A549 (cell line): Measurements from ENCODE around the gene CDH22. TPM values are rescaled to one million over a fixed set of nuclear protein-coding genes. Genes with fewer than 3 reads are reported as not detected.

Experiments used
- ATAC-seq, 2 experiments: fragments of 200-7000 bp in 1 of 2; fragments of >200 bp in 1 of 2; cut with Nextera tagmentation in 1 of 2; cut with Tn5 transposase in 1 of 2; 3 replicates each; pipeline versions ENCODE4 v1.8.0 to v1.9.1; 2018 to 2020; ENCODE audit warnings: mild to moderate bottlenecking in 1 of 2, moderate library complexity in 1 of 2
- CTCF ChIA-PET: fragments of 300-600 bp; sonication (Branson Sonifier 250); formaldehyde crosslinking; extraction: SDS; loops from one replicate; lab custom pipeline; 2021; ENCODE audit warnings: antibody characterized with exemption, inconsistent platforms; lab: Yijun Ruan, JAX
- POLR2A ChIA-PET: fragments of 350-600 bp; formaldehyde crosslinking; extraction: SDS; loops from one replicate; lab custom pipeline; 2021; ENCODE audit warnings: antibody characterized with exemption, inconsistent platforms; lab: Yijun Ruan, JAX
- DNase-seq, 2 experiments: peaks; one replicate each; pipeline versions ENCODE4 v3.0.0 to v3.0.0-alpha.2; 2011 to 2016; ENCODE audit warnings: low read depth in 1 of 2, low spot score in 1 of 2
- FAIRE-seq: peaks from 2 replicates; lab custom pipeline; 2011; peaks lifted over from hg19 to GRCh38; lab: Jason Lieb, UNC
- H3K27ac ChIP-seq, 2 experiments: fragments of >200 bp; sonication (Bioruptor Twin); formaldehyde crosslinking; 3 replicates each; pipeline ENCODE4 v1.5.1; 2016 to 2017
- H3K4me1 ChIP-seq: fragments of >200 bp; sonication (Bioruptor Twin); formaldehyde crosslinking; 3 replicates; pipeline ENCODE4 v1.6.1; 2016
- H3K4me2 ChIP-seq: fragments of >200 bp; sonication (Bioruptor Twin); formaldehyde crosslinking; 3 replicates; pipeline ENCODE4 v1.6.1; 2016
- H3K4me3 ChIP-seq: fragments of >200 bp; sonication (Bioruptor Twin); formaldehyde crosslinking; 3 replicates; pipeline ENCODE4 v1.5.1; 2016
- H3K9me3 ChIP-seq: fragments of >200 bp; sonication (Bioruptor Twin); formaldehyde crosslinking; 3 replicates; pipeline ENCODE4 v1.6.1; 2016
- ATOH8 ChIP-seq: fragments of 250-450 bp; sonication (Bioruptor Pico); IDR thresholded peaks from 2 replicates; pipeline ENCODE4 v1.5.0; 2020; ENCODE audit warnings: low read depth, mild to moderate bottlenecking, moderate library complexity
- CBX2 ChIP-seq: fragments of 200-600 bp; sonication (generic); IDR thresholded peaks from 2 replicates; pipeline ENCODE4 v1.6.1; 2016; ENCODE audit warnings: low read depth, mild to moderate bottlenecking, borderline replicate concordance
- CEBPB ChIP-seq, 2 experiments: fragments of >200 bp in 1 of 2; sonication (Bioruptor Twin) in 1 of 2; formaldehyde crosslinking in 1 of 2; IDR thresholded peaks; 2 replicates each; pipeline ENCODE4 v1.6.1; 2012 to 2016
- CHD2 ChIP-seq: fragments of 150-350 bp; IDR thresholded peaks from 2 replicates; pipeline ENCODE4 v1.6.1; 2014; ENCODE audit warnings: low read length; ENCODE audit not compliant: partially characterized antibody
- EHMT2 ChIP-seq: fragments of 200-600 bp; sonication (generic); IDR thresholded peaks from 2 replicates; pipeline ENCODE4 v1.6.1; 2016; ENCODE audit warnings: antibody characterized with exemption, low read depth, mild to moderate bottlenecking, moderate library complexity
- ELK1 ChIP-seq: fragments of 150-350 bp; IDR thresholded peaks from 2 replicates; pipeline ENCODE4 v1.6.1; 2014; ENCODE audit warnings: low read depth, mild to moderate bottlenecking, low read length
- FOSB ChIP-seq: fragments of 250-450 bp; sonication (Bioruptor Pico); IDR thresholded peaks from 2 replicates; pipeline ENCODE4 v1.5.0; 2020; ENCODE audit warnings: mild to moderate bottlenecking, moderate library complexity
- FOSL2 ChIP-seq, 2 experiments: fragments of 450-650 bp in 1 of 2; fragments of >200 bp in 1 of 2; sonication (Bioruptor Twin) in 1 of 2; formaldehyde crosslinking; IDR thresholded peaks; 2 replicates each; pipeline versions ENCODE4 v1.5.0 to v1.6.1; 2016 to 2020; ENCODE audit warnings: mild to moderate bottlenecking in 1 of 2, moderate library complexity in 1 of 2
- HES2 ChIP-seq: fragments of >200 bp; sonication (Bioruptor Twin); formaldehyde crosslinking; IDR thresholded peaks from 2 replicates; pipeline ENCODE4 v1.6.1; 2016
- HEYL ChIP-seq: fragments of 250-450 bp; sonication (Bioruptor Pico); IDR thresholded peaks from 2 replicates; pipeline ENCODE4 v1.8.0; 2021; ENCODE audit warnings: mild to moderate bottlenecking, moderate library complexity
- HOXA7 ChIP-seq: fragments of 250-450 bp; sonication (Bioruptor Pico); IDR thresholded peaks from 2 replicates; pipeline ENCODE4 v1.5.0; 2020; ENCODE audit warnings: mild to moderate bottlenecking, moderate library complexity
- HOXB5 ChIP-seq: fragments of 250-450 bp; sonication (Bioruptor Pico); IDR thresholded peaks from 2 replicates; pipeline ENCODE4 v1.5.0; 2020; ENCODE audit warnings: mild to moderate bottlenecking, moderate library complexity
- KDM1A ChIP-seq: fragments of 200-600 bp; sonication (generic); IDR thresholded peaks from 2 replicates; pipeline ENCODE4 v1.6.1; 2016; ENCODE audit warnings: low read depth, mild to moderate bottlenecking
- MAZ ChIP-seq: fragments of 150-350 bp; IDR thresholded peaks from 2 replicates; pipeline ENCODE4 v1.6.1; 2014; ENCODE audit warnings: antibody characterized with exemption, low read depth, low read length, borderline replicate concordance
- NFE2L2 ChIP-seq: fragments of 150-350 bp; conservative IDR thresholded peaks from 2 replicates; pipeline ENCODE4 v1.6.1; 2014; ENCODE audit warnings: low read length
- PBX3 ChIP-seq: IDR thresholded peaks from 2 replicates; pipeline ENCODE4 v1.6.1; 2012
- POLR2A ChIP-seq: IDR thresholded peaks from 2 replicates; pipeline ENCODE4 v1.6.1; 2012; ENCODE audit warnings: mild to moderate bottlenecking, low read length
- POLR2AphosphoS2 ChIP-seq: conservative IDR thresholded peaks from 2 replicates; pipeline ENCODE4 v1.6.1; 2012; ENCODE audit warnings: low read length, improper control_type of control experiment, inconsistent platforms
- RCOR1 ChIP-seq: fragments of 150-350 bp; IDR thresholded peaks from 2 replicates; pipeline ENCODE4 v1.6.1; 2014; ENCODE audit warnings: antibody characterized with exemption, low read length, low read depth
- RFX5 ChIP-seq: fragments of 450-650 bp; IDR thresholded peaks from 2 replicates; pipeline ENCODE4 v1.7.1; 2014; ENCODE audit warnings: antibody characterized with exemption, mild to moderate bottlenecking, moderate library complexity
- SMC3 ChIP-seq: fragments of >200 bp; sonication (Bioruptor Twin); formaldehyde crosslinking; IDR thresholded peaks from 3 replicates; pipeline ENCODE4 v1.6.1; 2018; ENCODE audit warnings: inconsistent platforms
- SREBF2 ChIP-seq: fragments of 450-650 bp; IDR thresholded peaks from 2 replicates; pipeline ENCODE4 v1.6.1; 2014; ENCODE audit warnings: mild to moderate bottlenecking, moderate library complexity
- TP53 ChIP-seq: fragments of 250-450 bp; sonication (Bioruptor Pico); IDR thresholded peaks from 2 replicates; pipeline ENCODE4 v1.5.0; 2021; ENCODE audit warnings: mild to moderate bottlenecking, moderate library complexity
- USF2 ChIP-seq: fragments of 450-650 bp; IDR thresholded peaks from 2 replicates; pipeline ENCODE4 v1.6.1; 2014; ENCODE audit warnings: antibody characterized with exemption
- ZFP36 ChIP-seq: fragments of 450-650 bp; IDR thresholded peaks from 2 replicates; pipeline ENCODE4 v1.6.1; 2014; ENCODE audit warnings: borderline replicate concordance; ENCODE audit not compliant: partially characterized antibody
- ZNF302 ChIP-seq: fragments of 250-450 bp; sonication (Bioruptor Pico); IDR thresholded peaks from 2 replicates; pipeline ENCODE4 v1.9.0; 2021; ENCODE audit warnings: inconsistent platforms, mild to moderate bottlenecking, moderate library complexity
- WGBS: methylation state at CpG from one replicate; pipeline ENCODE4 v1.1.6; 2017; ENCODE audit errors: missing lambda C conversion rate; 5-methylcytosine and 5-hydroxymethylcytosine counted together
- polyA plus RNA-seq, 4 experiments: library from polyadenylated mRNA; depleted of rRNA in 3 of 4; stranded (reverse); fragments of >200 nt; fragmentation: RNase III in 1 of 4; extraction: RNeasy Plus Mini Kit Qiagen cat#74134 plus additional on column Dnase treatment in 1 of 4; gene quantifications; 2 replicates in 3 of 4; 3 replicates in 1 of 4; pipeline ENCODE4 v1.2.3, GENCODE V29; 2011 to 2017

Gene CDH22
- polyA plus RNA-seq, 2 of the 4 experiments (the other 2 are of a cell fraction) = not detected

GRCh38 chr20:46164254-46164653 lies 144.0 kb downstream of the CDH22 start:
- ChIA-PET POLR2A (no interaction called here), CTCF (interaction anchor here (2.3 kb wide), 1 partner anchor 32 kb away, joined by 15 read pairs; no protein-coding TSS in a partner anchor)
- WGBS = 15% methylated on average over 7 of the region's 7 CpGs
- DNase-seq (no peak), FAIRE-seq (no peak), ATAC-seq (no peak)
- Histone ChIP-seq H3K27ac (no peak overlapping the region), H3K4me3 (no peak overlapping the region), H3K4me1 (no peaks in the 10 kb centered on the region), H3K4me2 (no peak overlapping the region), H3K9me3 (no peaks in the 10 kb centered on the region)
- TF ChIP-seq KDM1A (no peak), FOSB (no peak), MAZ (no peak), ELK1 (no peak), CEBPB (IDR thresholded peaks at IDR 0.05) (no peak), ZNF302 (CRISPR knock-in tag) (no peak), SREBF2 (no peak), CBX2 (no peak), CHD2 (no peak), POLR2A (no peak), TP53 (no peak), HOXB5 (CRISPR knock-in tag) (no peak), RFX5 (no peak), EHMT2 (no peak)

- TF ChIP-seq PBX3 (no peak), POLR2AphosphoS2 (no peak), HOXA7 (no peak), SMC3 (no peak), FOSL2 (IDR thresholded peaks at IDR 0.05) (no peak), FOSL2 (CRISPR knock-in tag; IDR thresholded peaks at IDR 0.05) (no peak), USF2 (no peak), HEYL (CRISPR knock-in tag) (no peak), ZFP36 (no peak), TP53 (no peak)
- FAIRE-seq (no peak), DNase-seq (no peak), ATAC-seq (no peak)
- no peak overlapping the region for H3K4me3 ChIP-seq
- H3K4me2 ChIP-seq = no peak overlapping the region
- H3K4me1 ChIP-seq = no peaks in the 10 kb centered on the region
- POLR2A ChIA-PET = no interaction called here
- no peaks in the 10 kb centered on the region for H3K9me3 ChIP-seq
- CTCF ChIA-PET = interaction anchor here (1.3 to 2.3 kb wide), 7 partner anchors 8 to 148 kb away, joined by 4 to 16 read pairs (median 7); no protein-coding TSS in a partner anchor
- 26% methylated on average over 1 of the region's 1 CpG for WGBS
- no peak overlapping the region for H3K27ac ChIP-seq
Measured at GRCh38 chr20:46161921-46162320, 146.4 kb downstream of the CDH22 start.

GRCh38 chr20:46160661-46161060 lies 147.6 kb downstream of the CDH22 start:
- 0% methylated on average over 5 of the region's 5 CpGs for WGBS
- ATAC-seq (no peak), FAIRE-seq (no peak), DNase-seq (no peak)
- H3K4me1 ChIP-seq = no peaks in the 10 kb centered on the region
- ChIA-PET POLR2A (no interaction called here), CTCF (interaction anchor here (0.5 to 3.9 kb wide), 8 partner anchors 11 to 188 kb away, joined by 3 to 10 read pairs (median 4); no protein-coding TSS in a partner anchor)
- H3K9me3 ChIP-seq = no peaks in the 10 kb centered on the region
- TF ChIP-seq RCOR1 (no peak), MAZ (no peak), NFE2L2 (no peak), ELK1 (no peak), HOXA7 (no peak), ATOH8 (CRISPR knock-in tag) (no peak), CEBPB (IDR thresholded peaks at IDR 0.05) (no peak), HES2 (no peak)
- H3K4me3 ChIP-seq = no peak overlapping the region
- H3K27ac ChIP-seq = no peak overlapping the region
- H3K4me2 ChIP-seq = no peak overlapping the region
